Activated CD4-positive, alpha-beta T cell treated with anti-CD3 and anti-CD28 coated beads, Interleukin-2, amount 50 U/mL, for 24 hours (primary cell): ENCODE results near the gene ASB16.
"Not testable (repeated sequence)": the region's sequence is repeated elsewhere in the genome, so short reads cannot be mapped to it uniquely, and the experiment has no call there.

Experiments
- DNase-seq, 2 donors: peaks; one replicate each; pipeline ENCODE4 v3.0.0-alpha.2; 2020; ENCODE audit warnings: low read depth in 1 of 2, low spot score in 1 of 2

ASB16 gene

GRCh38 chr17:44170499-44171201 lies at the start of gene ASB16:
Gene ASB16 (plus strand): TSS chr17:44170704. CDS start chr17:44170790, 86 bp downstream.
- no peak for DNase-seq

- DNase-seq: no peak
Observed at GRCh38 chr17:44120851-44121605, 49.5 kb upstream of the ASB16 start.

- DNase-seq: no peak
Observed at GRCh38 chr17:44121997-44122815, 48.3 kb upstream of the ASB16 start.

GRCh38 chr17:44122816-44123355 lies 47.6 kb upstream of the ASB16 start:
- no peak for DNase-seq

- peak; percentile 91 to 93 for DNase-seq
Observed at GRCh38 chr17:44123356-44124117, 47.0 kb upstream of the ASB16 start, which contains the start of gene HDAC5. Gene HDAC5 (minus strand): TSS chr17:44123641. CDS start chr17:44117515, 6,126 bp downstream.

GRCh38 chr17:44124118-44124438 lies 46.4 kb upstream of the ASB16 start:
- DNase-seq: no peak

GRCh38 chr17:44128383-44128782 lies 42.1 kb upstream of the ASB16 start:
- no peak for DNase-seq

- no peak for DNase-seq
Observed at GRCh38 chr17:44130693-44131349, 39.7 kb upstream of the ASB16 start.

- DNase-seq: not testable (repeated sequence)
Observed at GRCh38 chr17:44131372-44131771, 39.1 kb upstream of the ASB16 start.

- DNase-seq: no peak
Observed at GRCh38 chr17:44132275-44132821, 38.2 kb upstream of the ASB16 start.

- DNase-seq: no peak
Observed at GRCh38 chr17:44133918-44134476, 36.5 kb upstream of the ASB16 start.

- no peak for DNase-seq
Observed at GRCh38 chr17:44134752-44135568, 35.5 kb upstream of the ASB16 start.

- DNase-seq: peak; percentile 46 to 67
Observed at GRCh38 chr17:44137891-44138709, 32.4 kb upstream of the ASB16 start.

GRCh38 chr17:44143921-44144320 lies 26.6 kb upstream of the ASB16 start:
- not testable (repeated sequence) for DNase-seq

- DNase-seq: no peak
Observed at GRCh38 chr17:44144966-44145739, 25.4 kb upstream of the ASB16 start.

- no peak for DNase-seq
Observed at GRCh38 chr17:44146375-44147346, 23.8 kb upstream of the ASB16 start.
